Measurements from ENCODE around the gene TARBP1. TPM values are rescaled to one million over a fixed set of nuclear protein-coding genes. Genes with fewer than 3 reads are reported as not detected.
A peak's percentile ranks its signal among the peaks of the same experiment; 100 is the strongest.

TARBP1 gene
- total RNA-seq, 2 donors from 2014 or later: 19.6 to 23.1 TPM

DNA sequence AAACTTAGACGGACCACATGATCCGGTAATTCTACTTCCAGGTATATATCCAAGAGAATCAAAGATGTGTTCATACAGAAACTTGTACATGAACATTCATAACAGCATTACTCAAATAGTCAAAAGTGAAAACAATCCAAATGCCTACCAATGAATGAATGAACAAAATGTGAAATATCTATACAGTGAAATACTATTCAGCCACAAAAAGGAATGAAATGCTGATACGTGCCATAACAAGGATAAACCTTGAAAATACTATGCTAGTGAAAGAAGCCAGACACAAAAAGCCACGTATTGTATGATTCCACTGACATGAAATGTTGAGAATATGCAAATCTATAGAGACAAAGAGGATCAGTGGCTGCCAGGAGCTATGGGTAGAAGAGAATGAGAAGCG is 18.3 kb downstream of the TARBP1 start:
- no peak overlapping the region for H3K27ac ChIP-seq
- no peaks in the 10 kb centered on the region for H3K9me3 ChIP-seq
- intact Hi-C loops (cut with DNase I): no loop called here
- H3K4me1 ChIP-seq: no peaks in the 10 kb centered on the region
- H3K27me3 ChIP-seq: no peaks in the 10 kb centered on the region
- H3K9ac ChIP-seq (ENCODE audit: low read depth in 2 of 2, low read length in 2 of 2): no peak overlapping the region
- H3K4me3 ChIP-seq: no peak overlapping the region
- no peaks in the 10 kb centered on the region for H3K36me3 ChIP-seq
- DNase-seq: no peak
- TF ChIP-seq, protein P1, sequence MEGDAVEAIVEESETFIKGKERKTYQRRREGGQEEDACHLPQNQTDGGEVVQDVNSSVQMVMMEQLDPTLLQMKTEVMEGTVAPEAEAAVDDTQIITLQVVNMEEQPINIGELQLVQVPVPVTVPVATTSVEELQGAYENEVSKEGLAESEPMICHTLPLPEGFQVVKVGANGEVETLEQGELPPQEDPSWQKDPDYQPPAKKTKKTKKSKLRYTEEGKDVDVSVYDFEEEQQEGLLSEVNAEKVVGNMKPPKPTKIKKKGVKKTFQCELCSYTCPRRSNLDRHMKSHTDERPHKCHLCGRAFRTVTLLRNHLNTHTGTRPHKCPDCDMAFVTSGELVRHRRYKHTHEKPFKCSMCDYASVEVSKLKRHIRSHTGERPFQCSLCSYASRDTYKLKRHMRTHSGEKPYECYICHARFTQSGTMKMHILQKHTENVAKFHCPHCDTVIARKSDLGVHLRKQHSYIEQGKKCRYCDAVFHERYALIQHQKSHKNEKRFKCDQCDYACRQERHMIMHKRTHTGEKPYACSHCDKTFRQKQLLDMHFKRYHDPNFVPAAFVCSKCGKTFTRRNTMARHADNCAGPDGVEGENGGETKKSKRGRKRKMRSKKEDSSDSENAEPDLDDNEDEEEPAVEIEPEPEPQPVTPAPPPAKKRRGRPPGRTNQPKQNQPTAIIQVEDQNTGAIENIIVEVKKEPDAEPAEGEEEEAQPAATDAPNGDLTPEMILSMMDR (IDR thresholded peaks at IDR 0.05): no peak

DNA sequence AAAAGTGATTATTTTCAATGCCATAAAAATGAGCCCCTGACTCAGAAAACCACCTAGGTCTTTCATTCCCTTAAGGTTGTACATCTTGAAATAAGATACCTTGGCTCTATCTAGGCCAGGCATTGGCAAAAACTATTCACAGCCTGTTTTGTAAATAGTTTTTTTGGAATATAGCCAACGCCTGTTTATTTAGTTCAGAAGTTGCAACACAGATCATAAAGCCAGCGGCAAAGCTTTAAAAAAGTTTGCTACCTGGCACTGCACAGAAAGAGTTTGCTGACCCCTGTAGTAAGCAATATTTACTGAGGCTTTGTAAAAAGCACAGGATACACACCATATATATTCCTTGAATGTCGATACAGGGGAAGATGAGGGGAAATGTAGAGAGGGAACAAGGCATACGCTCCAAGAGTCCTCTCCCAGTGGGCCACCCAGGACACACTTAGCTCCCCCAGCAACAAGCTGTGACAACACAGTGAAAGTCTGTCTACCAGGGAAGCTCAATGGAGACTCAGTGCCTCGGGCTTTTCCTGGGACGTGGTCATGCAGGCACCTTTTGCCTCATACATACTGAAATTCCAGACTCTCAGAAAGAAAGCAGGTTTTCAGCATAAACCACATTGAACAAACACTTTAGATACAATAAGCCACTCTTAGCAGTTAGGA is 20.5 kb downstream of the TARBP1 start:
- H3K4me3 ChIP-seq: no peak overlapping the region
- intact Hi-C loops (cut with DNase I): no loop called here
- H3K27me3 ChIP-seq: no peaks in the 10 kb centered on the region
- H3K9me3 ChIP-seq: no peaks in the 10 kb centered on the region
- TF ChIP-seq, protein P1 (IDR thresholded peaks at IDR 0.05): no peak
- no peaks in the 10 kb centered on the region for H3K36me3 ChIP-seq
- no peak overlapping the region for H3K27ac ChIP-seq
- H3K4me1 ChIP-seq: no peaks in the 10 kb centered on the region
- no peak overlapping the region for H3K9ac ChIP-seq (ENCODE audit: low read depth in 2 of 2, low read length in 2 of 2)
- no peak for DNase-seq

- intact Hi-C loops (cut with DNase I): no loop called here
- no peaks in the 10 kb centered on the region for H3K4me1 ChIP-seq
- no peaks in the 10 kb centered on the region for H3K27me3 ChIP-seq
- TF ChIP-seq, protein P1 (IDR thresholded peaks at IDR 0.05): no peak
- H3K9ac ChIP-seq (ENCODE audit: low read depth in 2 of 2, low read length in 2 of 2): no peak overlapping the region
- DNase-seq: peak; percentile 38
- H3K9me3 ChIP-seq: no peaks in the 10 kb centered on the region
- no peaks in the 10 kb centered on the region for H3K36me3 ChIP-seq
- H3K4me3 ChIP-seq: no peak overlapping the region
- H3K27ac ChIP-seq: no peak overlapping the region
Measured at GRCh38 chr1:234454926-234455325, 24.1 kb downstream of the TARBP1 start.

GRCh38 chr1:234452406-234452965 is 26.5 kb downstream of the TARBP1 start:
- TF ChIP-seq, protein P1 (IDR thresholded peaks at IDR 0.05): no peak
- DNase-seq: no peak
- intact Hi-C loops (cut with DNase I): no loop called here
- H3K4me3 ChIP-seq: no peak overlapping the region
- no peaks in the 10 kb centered on the region for H3K27me3 ChIP-seq
- H3K9me3 ChIP-seq: no peaks in the 10 kb centered on the region
- no peak overlapping the region for H3K27ac ChIP-seq
- H3K9ac ChIP-seq (ENCODE audit: low read depth in 2 of 2, low read length in 2 of 2): no peak overlapping the region
- H3K36me3 ChIP-seq: no peaks in the 10 kb centered on the region
- H3K4me1 ChIP-seq: no peaks in the 10 kb centered on the region

DNA sequence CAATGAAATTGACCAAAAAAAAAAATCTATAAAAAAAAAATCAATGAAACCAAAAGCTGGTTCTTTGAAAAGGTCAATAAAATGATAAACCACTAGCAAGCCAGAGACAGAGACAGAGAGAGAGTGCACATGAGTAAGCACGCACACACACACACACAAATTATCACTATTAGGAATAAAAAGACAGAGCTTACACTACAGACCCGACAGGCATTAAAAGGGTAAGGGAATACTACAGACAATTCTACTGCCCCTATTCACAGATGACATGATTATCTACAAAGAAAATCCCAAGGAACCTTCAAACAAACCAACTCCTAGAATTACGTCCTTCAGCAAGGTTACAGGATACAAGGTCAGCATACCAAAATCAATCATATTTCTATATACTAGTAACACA is 38.6 kb downstream of the TARBP1 start:
- no peak for DNase-seq
- Histone ChIP-seq H3K9ac (ENCODE audit: low read depth in 2 of 2, low read length in 2 of 2) (no peak overlapping the region), H3K27me3 (no peaks in the 10 kb centered on the region), H3K27ac (no peak overlapping the region), H3K36me3 (no peaks in the 10 kb centered on the region), H3K4me3 (no peak overlapping the region), H3K9me3 (no peaks in the 10 kb centered on the region), H3K4me1 (no peaks in the 10 kb centered on the region)
- intact Hi-C loops (cut with DNase I): no loop called here
- TF ChIP-seq, protein P1 (IDR thresholded peaks at IDR 0.05): no peak
